M059J (cell line): ENCODE data around the gene GRK5. TPM values are rescaled to one million over a fixed set of nuclear protein-coding genes. Genes with fewer than 3 reads are reported as not detected.
"Not testable (repeated sequence)": the region's sequence is repeated elsewhere in the genome, so short reads cannot be mapped to it uniquely, and the experiment has no call there.

Source experiments
- DNase-seq: peaks from one replicate; pipeline ENCODE4 v3.0.0-alpha.2; 2012; ENCODE audit warnings: low read depth
- total RNA-seq: library from RNA; depleted of rRNA; stranded (reverse); fragments of >200 nt; shearing (Covaris generic); gene quantifications from 2 replicates; pipeline ENCODE4 v1.2.3, GENCODE V29; 2014

Gene GRK5
- total RNA-seq, 1 experiment from 2014 or later, result 4.4 TPM

- DNase-seq, result no peak
Measured at GRCh38 chr10:119455609-119456434, 248.5 kb downstream of the GRK5 start.

DNA sequence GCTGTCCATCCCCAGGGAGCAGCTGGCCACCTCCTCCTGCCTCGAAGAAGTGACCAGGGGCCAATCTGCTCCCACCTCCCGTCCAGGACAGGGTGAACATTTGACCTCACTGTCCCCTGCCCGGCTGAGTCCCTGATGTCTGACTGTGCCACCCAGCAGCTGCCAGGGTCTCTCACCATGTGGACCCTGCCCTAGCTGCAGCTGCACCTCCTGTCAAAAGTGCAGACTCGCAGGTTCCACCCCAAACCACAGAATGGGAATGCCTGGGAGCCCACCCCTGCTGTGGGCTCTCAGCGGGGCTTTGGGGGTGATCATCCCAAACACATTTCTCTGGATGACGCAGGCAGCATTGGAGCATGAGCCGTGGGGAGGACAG lies 249.1 kb downstream of the GRK5 start:
- no peak for DNase-seq

GRCh38 chr10:119457966-119458766 lies 250.8 kb downstream of the GRK5 start:
- DNase-seq, result no peak

DNA sequence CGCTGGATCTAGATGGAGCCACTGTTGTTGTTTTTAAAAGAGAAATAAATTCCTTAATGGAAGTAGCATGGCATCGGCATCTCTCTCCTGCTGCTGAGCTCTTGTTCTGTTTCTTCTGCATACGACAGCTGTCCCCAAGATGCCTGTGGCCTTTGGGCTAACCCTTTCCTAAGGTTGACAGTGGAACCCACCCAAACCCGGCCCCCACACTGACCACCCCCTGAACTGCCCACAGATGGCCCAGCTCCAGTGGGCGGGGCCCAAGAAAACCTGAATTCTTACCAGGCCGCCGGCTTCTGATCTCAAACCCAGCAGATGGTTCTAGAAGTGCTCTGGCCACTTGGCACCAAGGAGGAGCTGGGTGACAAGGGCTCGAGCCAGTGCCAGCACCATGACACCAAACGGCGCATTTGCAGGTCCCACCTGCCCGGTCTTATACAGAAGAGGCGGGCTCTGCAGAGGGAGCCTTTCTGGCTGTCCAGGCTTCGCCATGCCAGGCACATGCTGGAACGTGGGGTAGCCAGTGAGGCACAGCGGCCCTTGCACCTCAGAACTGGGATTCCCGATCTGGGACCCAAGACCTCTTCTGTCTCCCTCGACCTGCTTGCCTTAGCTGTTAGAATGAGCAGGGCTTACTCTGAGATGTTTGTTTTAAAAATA lies 252.4 kb downstream of the GRK5 start:
- DNase-seq, result no peak

- DNase-seq, result no peak
Measured at GRCh38 chr10:119460369-119461195, 253.2 kb downstream of the GRK5 start.

DNA sequence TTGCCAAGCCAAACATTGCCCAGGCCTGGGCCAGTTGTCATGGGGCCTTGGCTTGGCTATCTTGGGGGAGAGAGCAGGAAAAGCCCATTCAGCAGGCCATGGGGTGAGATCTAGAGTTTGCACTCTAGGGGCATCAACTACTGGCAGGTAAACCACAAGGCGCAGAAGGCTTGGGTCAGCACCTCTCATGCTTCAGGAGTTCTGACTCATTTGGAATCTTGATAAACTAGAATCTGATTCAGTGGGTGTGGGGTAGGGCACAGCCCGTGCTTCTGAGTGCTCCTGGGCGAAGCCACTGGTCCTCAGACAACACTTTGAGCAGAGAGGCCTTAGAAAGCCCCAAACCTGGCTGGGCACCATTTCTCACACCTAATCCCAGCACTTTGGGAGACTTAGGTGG lies 254.0 kb downstream of the GRK5 start:
- peak; percentile 58 for DNase-seq

DNA sequence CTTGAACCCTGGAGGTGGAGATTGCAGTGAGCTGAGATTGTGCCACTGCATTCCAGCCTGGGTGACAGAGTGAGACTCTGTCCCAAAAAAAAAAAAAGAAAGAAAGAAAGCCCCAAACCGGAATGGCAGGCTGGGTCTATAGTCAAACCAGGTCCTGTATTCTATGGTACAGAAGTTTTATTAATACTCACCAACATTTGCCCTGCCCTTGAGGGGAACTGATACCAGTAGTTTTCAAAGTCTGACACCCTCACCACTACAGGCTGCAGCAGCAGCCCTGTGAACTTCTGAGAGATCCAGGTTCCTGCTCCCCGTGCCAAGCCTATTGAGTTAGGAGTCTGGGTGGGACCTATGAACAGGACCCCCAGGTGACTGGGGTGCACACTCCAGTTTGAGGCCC lies 254.6 kb downstream of the GRK5 start:
- DNase-seq, result no peak

GRCh38 chr10:119462773-119463172 lies 255.4 kb downstream of the GRK5 start:
- no peak for DNase-seq

GRCh38 chr10:119463195-119463594 lies 255.8 kb downstream of the GRK5 start:
- DNase-seq, result not testable (repeated sequence)

DNA sequence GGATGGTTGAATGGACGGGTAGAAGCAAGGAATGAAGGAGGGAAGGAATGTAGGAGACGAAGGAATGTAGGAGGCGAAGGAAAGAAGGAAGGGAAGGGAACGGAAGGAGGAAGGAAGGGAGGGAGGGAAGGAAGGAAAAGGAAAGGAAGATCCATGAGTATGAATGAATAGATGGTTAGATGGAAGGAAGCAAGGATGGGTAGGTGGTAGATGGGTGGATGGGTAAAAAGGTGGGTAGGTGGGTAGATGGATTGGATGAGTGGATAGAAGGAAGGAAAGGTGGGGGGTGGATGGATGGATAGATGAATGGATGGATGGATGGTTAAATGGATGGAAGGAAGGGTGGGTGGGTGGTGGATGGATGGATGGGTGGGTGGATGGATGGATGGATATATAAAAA lies 257.7 kb downstream of the GRK5 start:
- no peak for DNase-seq

DNA sequence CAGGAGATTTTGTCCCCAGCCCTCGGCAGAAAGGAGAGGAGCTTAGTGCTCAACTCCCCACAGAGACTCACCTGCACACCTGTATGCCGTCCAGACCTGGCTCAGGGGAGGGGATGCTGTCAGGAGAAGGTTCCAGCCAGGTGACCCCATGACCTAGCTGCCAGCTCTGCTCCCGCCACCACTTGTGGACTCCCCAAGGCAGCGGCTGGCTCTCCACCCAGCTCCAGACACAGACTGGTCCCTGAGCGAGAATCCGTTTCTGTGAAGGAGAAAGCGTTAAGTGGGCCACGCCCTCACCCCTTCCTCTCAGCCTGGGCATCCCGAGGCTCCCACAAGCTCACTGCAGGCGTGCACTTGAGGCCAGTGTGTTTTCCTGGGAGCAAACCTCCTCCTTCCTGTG lies 258.7 kb downstream of the GRK5 start:
- no peak for DNase-seq

DNA sequence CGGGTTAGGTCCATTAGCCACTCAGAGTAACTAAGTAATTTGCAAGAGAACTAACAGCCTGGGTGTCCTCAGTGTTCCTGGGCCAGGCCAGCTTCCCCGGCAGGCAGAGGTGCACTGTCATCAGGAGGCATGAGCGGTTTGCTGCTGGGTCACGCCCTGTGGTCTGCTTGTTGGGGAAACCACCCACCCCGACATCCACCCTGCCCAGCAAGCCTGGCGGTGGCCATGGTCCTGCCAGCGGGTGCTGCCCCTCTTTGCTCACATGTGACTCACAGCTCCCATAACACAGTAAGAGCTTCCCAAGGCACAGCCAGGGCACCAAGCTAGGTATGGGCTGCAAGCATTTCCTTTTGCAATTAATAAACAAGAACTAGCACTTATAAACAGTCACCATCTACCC lies 259.3 kb downstream of the GRK5 start:
- peak; percentile 76 for DNase-seq

- DNase-seq, result no peak
Measured at GRCh38 chr10:119468542-119469324, 261.4 kb downstream of the GRK5 start.

DNA sequence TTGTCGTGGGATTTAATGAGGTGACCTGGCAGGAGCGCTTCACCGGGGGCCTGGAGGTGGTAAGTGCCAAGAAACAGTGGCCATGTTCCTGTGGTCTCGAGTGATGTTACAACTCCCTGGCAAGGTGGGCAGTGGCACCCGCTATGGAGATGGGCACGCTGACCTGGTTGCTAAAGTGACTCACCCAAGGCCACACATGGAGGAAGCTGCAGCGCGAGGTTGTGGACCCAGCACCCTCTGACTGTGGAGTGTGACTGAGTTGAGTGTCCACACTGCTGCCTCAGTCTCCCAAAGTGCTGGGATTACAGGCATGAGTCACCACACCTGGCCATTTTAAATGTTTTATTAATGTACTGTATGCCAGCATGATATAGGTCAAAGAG lies 261.9 kb downstream of the GRK5 start:
- no peak for DNase-seq

DNA sequence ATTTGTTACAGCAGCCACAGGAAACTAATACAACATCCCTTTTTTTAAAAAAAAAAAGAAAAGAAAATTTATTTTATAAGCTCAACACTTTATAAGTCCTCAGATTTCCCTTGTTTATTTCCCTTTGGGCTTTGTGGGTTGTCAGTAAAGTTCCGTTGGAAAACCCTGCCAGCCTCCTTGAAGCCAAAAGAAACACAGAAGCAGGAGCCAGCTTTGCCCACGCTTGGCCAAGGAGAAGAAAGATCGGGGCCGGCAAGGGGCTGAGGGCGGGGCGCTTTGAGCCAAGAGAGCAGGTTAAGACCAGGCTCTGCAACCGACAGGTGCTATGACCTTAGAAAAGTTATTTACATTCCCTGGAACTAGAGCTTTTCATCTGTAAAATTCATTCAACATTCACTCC lies 262.5 kb downstream of the GRK5 start:
- DNase-seq, result no peak

GRCh38 chr10:119470920-119471702 lies 263.7 kb downstream of the GRK5 start:
- DNase-seq, result no peak

DNA sequence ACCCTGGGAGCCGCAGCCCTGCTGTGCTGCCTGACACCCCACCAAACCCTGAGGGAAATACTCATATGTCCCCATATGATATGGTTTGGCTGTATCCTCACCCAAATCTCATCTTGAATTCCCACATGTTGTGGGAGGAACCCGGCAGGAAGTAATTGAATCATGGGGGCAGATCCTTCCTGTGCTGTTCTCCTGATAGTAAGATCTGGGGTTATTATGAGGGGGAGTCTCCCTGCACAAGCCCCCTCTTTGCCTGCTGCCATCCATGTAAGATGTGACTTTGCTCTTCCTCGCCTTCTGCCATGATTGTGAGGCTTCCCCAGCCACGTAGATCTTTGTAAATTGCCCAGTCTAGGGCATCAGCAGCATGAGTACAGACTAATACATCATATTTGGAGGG lies 266.4 kb downstream of the GRK5 start:
- DNase-seq, result no peak

GRCh38 chr10:119474606-119475005 lies 267.2 kb downstream of the GRK5 start:
- no peak for DNase-seq

GRCh38 chr10:119477444-119477843 lies 270.1 kb downstream of the GRK5 start:
- DNase-seq, result no peak
